ENCODE measurements around the gene RAB36.

The RAB36 gene

DNA sequence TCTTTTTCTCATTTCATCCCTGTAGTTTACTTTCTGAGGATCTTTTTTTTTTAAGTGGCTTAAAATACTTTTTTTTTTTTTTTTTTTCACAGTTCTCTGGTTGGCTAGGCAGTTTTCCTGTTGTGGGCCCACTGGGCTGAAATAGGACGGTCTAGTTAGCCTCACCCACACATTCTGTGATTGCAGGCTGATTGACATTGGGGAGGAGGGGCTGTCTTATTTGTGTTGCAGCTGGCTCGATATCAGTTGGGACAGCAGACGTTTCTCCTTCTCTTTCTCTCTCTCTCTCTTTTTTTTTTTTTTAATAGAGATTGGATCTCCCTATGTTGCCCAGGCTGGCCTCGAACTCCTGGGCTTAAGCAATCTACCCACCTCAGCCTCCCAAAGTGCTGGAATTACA lies 41.9 kb downstream of the RAB36 start:
- no peak for DNase-seq

DNA sequence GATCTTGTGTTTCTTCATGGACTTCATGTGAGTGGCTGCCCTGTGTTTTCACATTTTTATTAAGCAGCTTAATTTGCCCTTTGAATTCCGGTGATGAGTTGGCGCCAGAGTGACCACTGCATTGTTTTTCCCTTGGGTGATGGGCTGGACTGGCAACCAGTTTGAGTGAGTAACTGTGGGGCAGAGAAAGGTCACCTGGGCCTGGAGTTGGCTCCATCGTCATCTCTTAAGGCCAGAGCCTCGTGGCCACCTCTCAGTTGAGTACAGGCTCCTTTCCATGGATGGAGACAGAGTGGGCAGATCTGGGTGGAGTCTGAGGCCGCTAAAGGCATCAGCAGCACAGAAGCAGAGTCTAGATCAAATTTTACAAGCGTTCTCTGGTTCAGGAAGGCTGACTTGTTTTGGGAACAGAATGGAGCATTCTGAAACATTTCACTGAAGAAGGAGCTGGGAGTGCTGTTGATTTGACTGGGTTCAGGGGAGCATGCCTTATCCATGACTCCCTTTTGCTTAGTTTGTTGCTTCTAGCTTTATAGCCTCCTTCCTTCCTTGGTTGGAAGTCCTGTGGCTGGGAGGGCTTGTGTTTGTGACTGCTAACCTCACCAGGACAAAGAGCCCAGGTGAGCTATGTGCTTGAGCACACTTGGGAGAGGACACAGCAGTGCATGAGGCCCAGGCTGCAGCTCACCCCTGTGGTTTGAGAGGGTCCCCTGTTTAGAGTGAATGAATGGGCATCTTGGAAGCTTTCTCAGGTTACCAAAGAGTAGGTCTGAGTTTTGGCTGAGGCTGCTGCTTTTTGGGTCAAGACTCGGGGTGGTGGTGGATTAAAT lies 42.8 kb downstream of the RAB36 start:
- DNase-seq, result no peak

DNA sequence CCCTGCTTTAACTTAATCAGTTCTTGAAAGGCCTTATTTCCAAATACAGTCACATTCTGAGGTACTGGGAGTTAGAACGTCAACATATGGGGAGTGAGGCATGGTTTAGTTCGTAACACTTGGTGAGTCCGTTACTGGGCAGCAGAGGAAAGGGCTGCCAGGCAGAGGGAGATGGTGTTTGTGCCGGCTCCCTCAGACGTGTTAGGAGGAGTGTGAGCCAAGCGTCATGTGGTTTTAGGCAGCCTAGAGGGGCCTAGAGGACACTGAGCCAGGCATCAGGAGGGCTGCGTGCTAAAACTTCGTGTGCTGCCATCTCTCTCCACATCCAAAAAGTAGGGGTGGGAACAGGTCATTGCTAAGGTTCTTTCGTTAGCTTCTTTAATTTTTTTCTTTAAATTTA lies 45.2 kb downstream of the RAB36 start:
- no peak for DNase-seq

DNA sequence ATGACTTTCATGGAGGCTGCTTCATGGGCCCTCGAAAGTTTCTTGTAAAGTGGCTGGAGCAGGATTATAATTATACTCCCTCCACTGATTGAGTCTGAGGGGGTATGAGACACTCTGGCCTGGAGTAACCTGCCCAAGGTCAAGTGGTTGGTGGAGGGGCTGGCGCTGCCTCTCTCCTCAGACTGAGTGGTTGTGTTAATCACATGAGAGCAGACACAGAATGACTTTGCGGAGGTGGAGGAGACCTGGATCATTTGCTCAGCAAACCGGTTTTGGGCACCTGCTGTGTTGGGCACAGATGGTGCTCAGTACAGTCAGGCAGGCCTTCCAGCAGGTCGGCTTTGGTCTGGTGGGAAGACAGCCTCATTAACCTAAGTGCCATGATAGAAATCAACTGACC lies 46.9 kb downstream of the RAB36 start:
- no peak for DNase-seq

DNA sequence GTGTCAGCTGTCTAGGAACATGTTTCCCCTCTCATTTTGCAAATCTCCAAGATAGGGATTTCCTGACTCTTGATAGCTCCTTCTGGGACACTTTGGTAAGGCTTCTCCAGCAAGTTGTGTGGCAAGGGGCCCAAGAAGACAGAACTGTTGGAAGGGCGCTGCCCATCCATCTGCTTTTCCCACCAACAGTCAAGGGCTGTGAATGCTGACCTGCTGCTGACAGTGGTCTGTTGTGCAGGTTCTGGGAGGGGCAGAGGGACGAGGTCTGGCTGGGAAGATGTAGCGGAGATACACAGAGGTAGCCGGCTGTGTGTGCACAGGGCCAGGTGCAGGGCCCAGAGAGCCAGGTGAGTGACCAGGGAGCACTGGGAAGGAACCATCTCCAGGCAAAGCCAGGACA lies 47.3 kb downstream of the RAB36 start:
- no peak for DNase-seq

DNA sequence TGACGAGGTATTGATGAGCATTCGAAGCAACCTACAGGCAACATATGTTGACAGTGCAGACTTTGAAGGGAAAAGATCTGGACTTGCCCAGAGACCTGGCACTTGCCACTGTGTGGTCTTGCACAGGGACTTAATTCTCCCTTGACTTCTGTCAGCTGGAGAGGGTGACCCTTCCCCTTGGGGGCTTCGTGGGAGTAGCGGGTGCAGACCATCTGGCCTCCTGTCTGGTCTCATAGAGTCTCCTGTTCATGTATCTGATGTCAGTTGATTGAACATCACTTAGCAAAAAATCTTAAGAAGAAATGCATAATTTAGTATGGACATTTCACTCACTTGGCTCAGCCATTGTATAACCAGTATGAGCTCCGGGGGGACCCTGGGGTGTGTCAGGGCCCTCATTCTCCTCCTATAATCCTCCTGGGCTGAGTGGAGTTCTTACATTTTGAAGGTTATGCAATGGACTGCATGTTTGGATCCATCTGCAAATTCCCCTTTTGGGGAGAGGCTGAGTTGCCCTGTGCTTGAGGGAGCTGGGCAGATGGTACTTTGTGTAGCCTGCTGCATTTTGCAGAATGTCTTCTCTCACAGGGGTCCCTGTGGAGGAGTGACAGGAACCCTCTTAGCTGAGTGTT lies 48.0 kb downstream of the RAB36 start:
- no peak for DNase-seq

DNA sequence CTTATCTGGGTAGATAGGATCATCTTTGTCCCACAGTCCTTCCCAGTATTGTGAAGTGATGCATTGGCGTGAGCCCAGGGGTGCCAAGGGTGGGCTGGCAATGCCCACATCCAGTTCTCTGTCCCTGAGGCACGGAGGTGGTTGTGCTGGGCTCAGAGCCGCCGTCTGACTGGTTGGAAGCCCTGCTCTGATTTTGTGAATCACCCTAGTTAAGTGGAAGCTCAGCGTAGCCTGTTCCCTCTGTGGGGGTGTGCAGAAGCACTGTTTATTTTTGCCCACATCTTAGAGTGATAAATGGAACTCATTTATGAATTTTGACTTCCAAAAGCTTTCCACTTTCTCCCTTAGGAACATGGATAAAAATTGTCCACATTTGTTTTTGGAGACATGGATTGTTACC lies 48.6 kb downstream of the RAB36 start:
- no peak for DNase-seq

DNA sequence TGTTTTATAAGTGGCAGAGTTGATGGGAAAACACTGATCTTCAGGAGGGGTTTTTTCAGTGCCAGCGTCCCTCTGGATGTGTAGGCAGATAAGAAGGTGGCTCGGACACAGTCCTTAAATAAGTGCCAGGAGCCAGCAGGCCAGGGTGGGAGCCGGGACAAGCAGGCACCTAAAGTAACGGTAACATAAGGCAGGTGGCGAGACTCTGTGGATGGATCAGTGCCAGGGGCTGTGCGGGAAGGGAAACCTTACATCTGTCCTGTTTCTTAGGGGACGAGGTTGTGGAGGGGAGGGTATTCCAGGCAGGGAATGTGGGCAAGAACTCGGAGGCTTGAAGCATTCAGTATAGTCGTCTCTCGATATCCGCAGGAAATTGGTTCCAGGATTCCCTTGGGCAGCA lies 50.9 kb downstream of the RAB36 start:
- no peak for DNase-seq

DNA sequence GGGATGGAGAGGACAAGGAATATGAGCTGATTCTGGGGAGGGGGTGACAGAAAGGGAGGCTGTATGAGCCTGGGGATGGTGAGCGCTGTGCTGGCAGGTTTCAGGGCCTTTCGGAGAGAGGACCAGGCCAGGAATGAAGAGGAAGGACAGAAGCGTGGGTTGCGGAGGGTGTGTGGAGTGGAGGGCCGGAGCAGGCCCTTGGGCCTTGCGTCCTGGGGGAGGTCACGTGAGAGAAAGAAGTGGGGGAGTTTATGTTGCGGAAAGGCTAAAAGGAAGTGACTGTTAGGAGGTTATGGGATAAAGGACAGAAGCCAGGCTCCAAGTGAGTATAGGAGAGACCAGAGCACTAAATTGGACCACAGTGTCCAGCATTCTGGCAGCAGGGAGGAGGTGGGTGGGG lies 52.6 kb downstream of the RAB36 start:
- no peak for DNase-seq

DNA sequence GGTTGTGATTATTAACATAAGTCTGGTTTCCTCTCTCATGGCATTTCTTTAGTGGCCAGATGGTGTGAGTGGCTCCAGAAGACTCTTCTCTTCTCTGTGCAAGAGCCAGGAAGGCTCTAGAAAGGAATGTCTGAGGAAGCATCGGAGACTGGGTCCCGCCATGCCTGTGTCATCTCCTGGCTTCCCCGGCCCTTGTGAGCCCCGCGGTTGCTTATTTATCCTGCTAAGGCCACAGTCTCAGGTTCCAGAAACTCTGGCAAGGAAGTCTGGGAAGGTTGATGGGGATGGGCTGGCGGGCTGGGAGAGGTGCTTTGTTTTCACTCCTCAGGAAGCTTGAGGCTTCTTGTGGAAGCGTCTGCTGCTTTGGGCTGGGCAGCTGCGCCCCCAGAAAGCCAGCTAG lies 53.9 kb downstream of the RAB36 start:
- DNase-seq, result no peak

DNA sequence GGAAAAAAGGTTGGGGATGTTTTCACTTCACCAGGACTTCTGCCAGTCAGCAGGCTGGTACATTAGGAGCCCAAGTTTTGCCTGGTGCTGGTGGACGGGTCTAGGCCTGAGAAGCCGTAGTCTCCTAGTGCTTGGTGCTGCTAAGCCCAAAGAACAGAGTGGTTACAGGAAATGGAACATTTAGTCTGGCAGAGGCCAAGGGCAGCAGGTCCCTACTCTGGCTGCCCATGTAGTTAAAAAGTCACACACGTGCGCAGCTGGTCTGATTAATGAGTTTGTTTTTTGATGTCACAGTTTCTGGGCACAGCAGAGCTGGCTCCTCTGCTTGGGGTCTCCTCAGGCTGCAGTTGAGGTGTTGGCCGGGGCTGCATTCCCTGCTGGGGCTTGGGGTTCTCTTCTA lies 55.6 kb downstream of the RAB36 start:
- no peak for DNase-seq

DNA sequence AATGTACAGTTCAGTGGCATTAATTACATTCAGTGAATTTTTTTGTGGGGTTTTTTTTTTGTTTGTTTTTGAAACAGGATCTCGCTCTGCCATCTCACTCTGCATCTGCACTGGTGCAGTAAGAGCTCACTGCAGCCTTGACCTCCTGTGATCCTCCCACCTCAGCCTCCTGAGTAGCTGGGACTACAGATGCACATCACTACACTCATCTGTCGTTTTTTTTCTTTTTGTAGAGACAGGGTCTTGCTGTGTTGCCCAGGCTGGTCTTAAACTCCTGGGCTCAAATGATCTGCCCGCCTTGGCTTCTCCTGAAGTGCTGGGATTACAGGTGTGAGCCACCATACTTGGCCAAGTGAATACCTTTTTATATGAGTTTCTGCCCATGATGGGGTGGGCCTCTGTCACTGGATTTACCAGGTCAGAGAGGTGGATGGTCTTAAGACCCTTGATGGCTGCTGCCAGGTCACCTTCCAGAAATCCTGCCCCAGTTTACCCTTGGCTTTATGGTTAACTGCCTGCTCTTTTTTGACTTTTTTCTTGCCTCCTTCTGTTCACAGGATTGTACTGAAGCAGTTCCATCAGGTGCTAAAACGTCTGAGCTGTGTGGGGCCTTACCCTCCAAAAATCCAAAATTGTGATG lies 57.7 kb downstream of the RAB36 start:
- no peak for DNase-seq

DNA sequence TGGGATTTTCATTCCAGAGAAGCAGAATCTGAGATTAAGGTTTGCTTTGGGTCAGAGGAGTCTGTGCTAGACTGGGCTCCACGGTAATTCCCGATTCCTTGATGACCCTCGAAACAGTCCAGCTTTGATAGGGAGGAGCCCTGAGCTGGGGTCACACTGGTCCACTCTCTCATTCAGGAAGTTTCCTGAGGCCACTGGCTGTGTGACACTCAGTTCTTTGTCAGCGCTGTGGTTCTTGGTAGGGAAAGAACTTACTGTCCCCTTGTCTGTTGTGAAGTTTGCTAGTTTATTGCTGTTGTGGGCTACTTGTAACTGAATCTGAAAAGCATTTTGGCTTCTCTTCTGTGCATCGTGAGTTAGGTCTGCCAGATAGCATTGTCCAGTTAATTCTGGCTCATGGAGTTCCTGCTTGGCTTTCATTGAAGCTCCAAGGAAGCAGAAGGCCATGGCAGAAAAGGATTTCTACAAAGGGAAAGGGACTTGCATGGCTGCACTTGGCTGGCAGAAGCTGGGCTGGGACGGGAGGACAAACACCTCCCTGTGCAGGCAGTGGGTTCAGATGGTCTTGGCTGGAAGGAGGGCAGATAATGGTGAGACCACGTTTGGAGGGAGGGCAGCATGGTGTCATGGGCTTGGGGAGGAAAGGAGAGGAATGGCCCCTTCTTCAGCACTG lies 58.3 kb downstream of the RAB36 start:
- DNase-seq, result no peak

DNA sequence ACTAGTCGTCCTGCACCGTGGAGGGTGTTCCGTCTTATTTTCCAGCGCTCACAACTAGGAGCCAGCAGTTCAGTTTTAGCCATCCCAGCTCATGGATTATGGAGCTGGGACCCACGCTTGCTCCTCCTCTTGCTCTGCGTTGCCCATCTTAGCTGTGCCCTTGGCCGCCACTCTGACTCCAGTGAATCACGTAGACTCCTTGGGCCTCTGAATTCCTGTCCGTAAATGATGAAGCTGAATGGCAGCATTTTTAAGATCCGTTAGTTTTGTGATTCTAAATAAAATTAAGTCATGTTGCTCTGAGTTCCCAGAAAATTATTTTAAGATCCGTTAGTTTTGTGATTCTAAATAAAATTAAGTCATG lies 58.8 kb downstream of the RAB36 start:
- no peak for DNase-seq

DNA sequence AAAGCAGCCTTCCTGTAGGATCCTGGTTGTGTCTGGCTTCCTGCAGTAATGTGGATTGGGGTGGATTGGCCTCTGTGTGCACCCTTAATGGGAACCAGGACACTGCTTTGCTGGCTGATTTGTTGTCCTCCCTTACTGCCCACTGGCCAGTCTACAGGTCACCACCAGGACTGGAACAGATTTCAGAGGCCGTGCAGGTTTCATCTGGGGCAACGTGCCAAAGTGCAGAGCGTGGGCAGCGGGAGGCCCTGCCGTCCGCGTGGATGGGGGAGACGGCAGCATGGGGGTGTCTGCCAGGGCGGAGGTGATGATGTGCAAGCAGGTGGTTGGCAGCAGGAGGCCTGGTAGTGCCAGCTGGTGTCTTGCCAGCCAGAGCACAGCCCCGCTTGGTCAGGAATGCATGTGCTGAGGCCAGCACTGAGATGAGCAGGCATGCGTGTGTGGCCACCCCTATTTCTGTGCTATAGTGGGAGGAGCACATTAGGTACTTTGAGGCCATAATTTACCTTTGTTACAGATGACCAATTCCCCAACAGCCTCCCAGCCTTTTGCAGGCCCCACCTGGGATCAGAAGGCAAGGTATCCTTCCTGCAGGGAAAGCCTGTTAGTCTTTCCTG lies 59.4 kb downstream of the RAB36 start:
- no peak for DNase-seq

DNA sequence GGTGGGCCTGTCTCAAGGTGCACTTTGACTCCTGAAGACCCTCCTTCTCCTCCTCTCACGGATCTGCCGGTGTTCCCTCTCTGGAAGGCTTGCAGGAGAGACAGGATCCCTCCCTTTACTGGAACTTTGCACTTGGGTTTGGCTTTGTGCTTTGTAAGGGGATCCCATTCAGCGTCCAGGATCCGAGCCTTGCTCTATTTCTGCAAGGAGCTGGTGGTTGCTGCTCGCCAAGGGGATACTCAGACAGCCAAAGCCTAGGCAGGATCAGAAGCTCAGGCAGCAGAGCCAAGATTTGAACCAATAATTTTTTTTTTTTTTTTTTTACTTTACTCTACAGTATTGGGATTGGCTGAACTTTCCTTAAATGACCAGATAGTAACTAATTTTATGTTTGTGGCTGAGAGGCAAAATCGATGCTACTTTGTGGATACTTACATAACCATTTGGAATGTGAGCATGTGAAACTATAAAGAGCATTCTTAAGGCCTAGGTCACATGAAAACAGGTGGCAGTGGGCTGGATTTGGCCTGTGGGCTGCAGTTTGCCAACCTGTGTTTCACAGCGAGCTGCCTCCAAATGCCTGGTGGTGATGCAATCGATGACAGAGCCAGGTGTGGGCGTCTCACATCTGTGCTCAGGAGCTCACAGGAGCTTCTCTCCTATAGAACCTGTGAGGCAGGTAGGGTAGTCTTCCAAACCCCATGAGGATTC lies 60.2 kb downstream of the RAB36 start:
- no peak for DNase-seq

DNA sequence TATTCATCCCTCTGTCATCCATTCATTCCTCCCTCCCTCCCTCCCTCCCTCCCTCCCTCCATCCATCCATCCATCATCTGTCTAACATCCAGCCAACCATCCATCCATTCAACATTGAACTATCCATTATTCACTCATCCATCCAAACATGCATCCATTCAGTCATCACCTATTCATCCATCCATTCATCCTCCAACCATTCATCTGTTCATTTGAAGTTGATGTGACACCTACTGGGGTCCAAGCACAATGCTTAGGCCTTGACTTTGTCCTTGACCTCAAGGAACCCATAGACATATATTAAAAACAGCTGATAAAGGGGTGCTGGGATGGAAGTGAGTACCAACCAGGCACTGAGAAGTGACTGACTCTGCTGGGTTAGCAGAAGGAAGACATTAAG lies 61.6 kb downstream of the RAB36 start:
- DNase-seq, result no peak

DNA sequence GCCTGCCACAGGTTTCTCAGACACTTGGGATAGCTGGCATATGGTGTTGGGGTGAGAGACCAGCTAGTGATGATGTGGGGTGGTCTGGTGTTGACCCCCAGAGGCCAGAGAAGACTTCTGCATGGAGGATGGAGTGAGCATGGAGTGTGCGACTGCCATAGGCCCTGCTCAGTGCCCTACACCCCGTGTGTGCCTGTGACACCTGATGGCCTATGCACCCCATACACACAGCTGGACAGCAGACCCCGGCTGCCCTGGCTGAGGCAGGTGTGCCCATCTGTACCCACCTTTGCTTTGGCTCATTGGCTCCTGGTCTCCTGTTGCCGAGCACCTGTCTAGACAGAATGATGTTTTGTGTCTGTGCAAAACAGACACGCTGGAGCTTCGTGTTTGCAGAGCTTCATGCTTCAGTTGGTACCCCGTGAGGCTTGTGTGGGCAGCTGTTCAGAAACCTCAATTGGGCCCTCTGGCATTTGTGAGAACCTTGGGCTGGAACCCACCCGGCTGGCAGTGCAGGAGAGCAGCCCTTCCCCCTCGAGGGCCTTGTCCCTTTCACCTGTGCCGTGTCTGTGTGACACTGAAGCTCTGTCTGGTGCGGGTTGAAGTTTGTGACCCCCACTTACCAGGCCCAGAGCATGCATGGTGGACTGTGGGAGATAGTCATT lies 62.6 kb downstream of the RAB36 start:
- no peak for DNase-seq

DNA sequence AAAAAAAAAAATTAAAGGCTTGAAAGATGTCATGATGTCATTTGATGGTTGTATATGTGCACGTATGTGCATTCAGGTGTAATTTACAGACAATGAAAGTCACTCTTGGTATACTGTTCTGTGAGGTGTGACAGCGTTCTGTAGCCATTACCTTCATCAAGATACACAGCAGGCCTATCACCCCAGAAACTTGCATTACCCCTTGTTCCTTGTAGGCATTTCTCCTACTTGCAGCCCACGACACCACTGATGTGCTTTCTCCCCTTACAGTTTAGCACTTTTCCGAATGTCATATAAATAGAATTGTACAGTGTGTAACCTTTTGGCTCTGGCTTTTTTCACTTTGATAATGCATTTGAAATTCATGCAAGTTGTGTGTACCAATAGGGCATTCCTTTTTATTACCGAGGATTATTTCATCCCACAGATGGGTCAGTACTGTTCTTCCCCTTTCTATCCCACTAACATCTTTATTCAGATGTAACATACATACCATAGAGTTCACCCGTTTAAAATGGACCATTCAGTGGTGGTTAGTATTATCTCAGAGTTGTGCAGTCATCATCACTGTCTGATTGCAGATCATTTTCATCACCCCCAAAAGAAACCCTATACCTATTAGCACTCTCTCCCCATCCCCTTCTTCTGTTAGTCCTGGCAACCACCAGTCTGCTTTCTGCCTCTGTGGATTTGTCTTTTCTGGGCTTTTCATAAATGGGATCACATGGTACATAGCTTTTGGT lies 65.3 kb downstream of the RAB36 start:
- no peak for DNase-seq

DNA sequence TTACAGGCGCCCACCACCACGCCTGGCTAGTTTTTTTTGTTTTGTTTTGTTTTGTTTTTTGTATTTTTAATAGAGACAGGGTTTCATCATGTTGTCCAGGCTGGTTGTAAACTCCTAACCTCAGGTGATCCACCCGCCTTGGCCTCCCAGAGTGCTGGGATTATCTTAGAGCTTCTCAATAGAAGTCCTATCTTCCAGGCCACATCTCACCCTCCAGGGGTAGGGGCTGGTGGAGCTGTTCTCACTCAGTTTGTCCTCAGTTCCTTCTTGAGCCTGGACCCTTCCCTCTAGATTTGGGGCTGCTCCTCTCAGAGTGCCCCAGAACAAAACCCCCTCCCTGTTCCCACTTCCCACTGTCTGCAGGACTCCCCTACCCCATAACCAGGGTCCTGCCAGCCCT lies 66.3 kb downstream of the RAB36 start:
- no peak for DNase-seq
